ENCODE data around the gene CNNM2.

Gene CNNM2

GRCh38 chr10:103042129-103042528, 124.0 kb downstream of the CNNM2 start:
- H3F3A ChIP-seq (ENCODE audit: low read depth) = no peaks in the 10 kb centered on the region
- no peak overlapping the region for H3K4me2 ChIP-seq (ENCODE audit: low read depth, low read length, poor library complexity, severe bottlenecking)

GRCh38 chr10:103042908-103043307, 124.8 kb downstream of the CNNM2 start:
- Histone ChIP-seq H4K20me1 (ENCODE audit: insufficient read depth, low read length, poor library complexity, severe bottlenecking) (no peaks in the 10 kb centered on the region), H3F3A (ENCODE audit: low read depth) (no peaks in the 10 kb centered on the region), H3K36me3 (ENCODE audit: insufficient read depth, low read length) (no peaks in the 10 kb centered on the region), H3K9me3 (ENCODE audit: insufficient read depth, low read depth, low read length) (no peaks in the 10 kb centered on the region), H3K79me2 (ENCODE audit: insufficient read depth, low read length) (no peaks in the 10 kb centered on the region), H3K27me3 (ENCODE audit: insufficient read depth, low read length, poor library complexity, severe bottlenecking) (no peaks in the 10 kb centered on the region), H3K4me1 (ENCODE audit: insufficient read depth, low read length, poor library complexity, severe bottlenecking) (no peaks in the 10 kb centered on the region), H3K9ac (ENCODE audit: low read depth, low read length, poor library complexity, severe bottlenecking) (no peak overlapping the region), H2AFZ (ENCODE audit: low read length) (no peak overlapping the region), H3K4me3 (ENCODE audit: low read length, poor library complexity, severe bottlenecking) (no peak overlapping the region), H3K9me2 (replicated peaks; ENCODE audit: low read depth, low read length) (no peaks in the 10 kb centered on the region), H3K4me2 (ENCODE audit: low read depth, low read length, poor library complexity, severe bottlenecking) (no peak overlapping the region)
- peak; percentile 39 for TF ChIP-seq CTCF (conservative IDR thresholded peaks at IDR 0.05; ENCODE audit: low read length)
- no peak for TF ChIP-seq EZH2phosphoT487 (IDR thresholded peaks at IDR 0.05; ENCODE audit: borderline replicate concordance)

More at GRCh38 chr10:103042129-103042528, 124.0 kb downstream of the CNNM2 start:
- Histone ChIP-seq H3K79me2 (ENCODE audit: insufficient read depth, low read length) (no peaks in the 10 kb centered on the region), H4K20me1 (ENCODE audit: insufficient read depth, low read length, poor library complexity, severe bottlenecking) (no peaks in the 10 kb centered on the region), H3K9me2 (replicated peaks; ENCODE audit: low read depth, low read length) (no peaks in the 10 kb centered on the region), H2AFZ (ENCODE audit: low read length) (no peak overlapping the region), H3K36me3 (ENCODE audit: insufficient read depth, low read length) (no peaks in the 10 kb centered on the region), H3K4me1 (ENCODE audit: insufficient read depth, low read length, poor library complexity, severe bottlenecking) (no peaks in the 10 kb centered on the region), H3K9me3 (ENCODE audit: insufficient read depth, low read depth, low read length) (no peaks in the 10 kb centered on the region), H3K27me3 (ENCODE audit: insufficient read depth, low read length, poor library complexity, severe bottlenecking) (no peaks in the 10 kb centered on the region), H3K4me3 (ENCODE audit: low read length, poor library complexity, severe bottlenecking) (no peak overlapping the region), H3K9ac (ENCODE audit: low read depth, low read length, poor library complexity, severe bottlenecking) (peak overlapping the region; percentile 5)
- TF ChIP-seq CTCF (conservative IDR thresholded peaks at IDR 0.05; ENCODE audit: low read length) = no peak
- no peak for TF ChIP-seq EZH2phosphoT487 (IDR thresholded peaks at IDR 0.05; ENCODE audit: borderline replicate concordance)

- TF ChIP-seq EZH2phosphoT487 (IDR thresholded peaks at IDR 0.05; ENCODE audit: borderline replicate concordance) (no peak), CTCF (conservative IDR thresholded peaks at IDR 0.05; ENCODE audit: low read length) (no peak)
- Histone ChIP-seq H3K4me2 (ENCODE audit: low read depth, low read length, poor library complexity, severe bottlenecking) (no peak overlapping the region), H2AFZ (ENCODE audit: low read length) (no peak overlapping the region), H3K4me3 (ENCODE audit: low read length, poor library complexity, severe bottlenecking) (no peak overlapping the region), H3K27me3 (ENCODE audit: insufficient read depth, low read length, poor library complexity, severe bottlenecking) (no peaks in the 10 kb centered on the region), H3K9me3 (ENCODE audit: insufficient read depth, low read depth, low read length) (no peaks in the 10 kb centered on the region), H3K4me1 (ENCODE audit: insufficient read depth, low read length, poor library complexity, severe bottlenecking) (no peaks in the 10 kb centered on the region), H3K9ac (ENCODE audit: low read depth, low read length, poor library complexity, severe bottlenecking) (no peak overlapping the region), H3K9me2 (replicated peaks; ENCODE audit: low read depth, low read length) (no peaks in the 10 kb centered on the region), H4K20me1 (ENCODE audit: insufficient read depth, low read length, poor library complexity, severe bottlenecking) (no peaks in the 10 kb centered on the region), H3K79me2 (ENCODE audit: insufficient read depth, low read length) (no peaks in the 10 kb centered on the region), H3F3A (ENCODE audit: low read depth) (no peaks in the 10 kb centered on the region), H3K36me3 (ENCODE audit: insufficient read depth, low read length) (no peaks in the 10 kb centered on the region)
These were observed 126.9 kb downstream of the CNNM2 start for GRCh38 chr10:103044942-103045489.
